HG03432 (cell line): ENCODE data around the gene FANK1.
"Not testable (repeated sequence)": the region's sequence is repeated elsewhere in the genome, so short reads cannot be mapped to it uniquely, and the experiment has no call there.

Source experiments
- ATAC-seq: cut with Tn5 transposase; IDR thresholded peaks from one replicate; pipeline ENCODE4 v1.9.1; 2021; ENCODE audit warnings: mild to moderate bottlenecking, moderate library complexity; ENCODE audit not compliant: unreplicated experiment

FANK1 gene

DNA sequence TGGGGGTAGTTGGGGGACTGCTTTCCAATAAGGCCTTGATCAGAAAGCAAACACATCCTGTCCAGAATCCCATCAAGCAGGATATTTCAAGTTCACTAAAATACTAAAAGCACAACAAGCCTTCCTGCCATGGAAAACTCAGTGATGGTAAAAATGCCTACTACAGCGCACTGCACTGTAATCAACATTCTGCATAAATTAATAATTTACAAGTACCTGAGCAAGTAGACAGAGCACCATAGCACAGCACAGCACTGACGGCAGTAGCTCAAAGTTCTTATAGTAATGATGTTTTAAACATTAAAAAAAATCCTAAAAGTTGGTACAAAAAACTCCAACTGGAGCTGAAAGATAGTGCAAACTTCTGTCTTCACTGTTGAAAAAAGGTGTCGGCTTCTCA lies 120.5 kb downstream of the FANK1 start:
- ATAC-seq, result no peak

DNA sequence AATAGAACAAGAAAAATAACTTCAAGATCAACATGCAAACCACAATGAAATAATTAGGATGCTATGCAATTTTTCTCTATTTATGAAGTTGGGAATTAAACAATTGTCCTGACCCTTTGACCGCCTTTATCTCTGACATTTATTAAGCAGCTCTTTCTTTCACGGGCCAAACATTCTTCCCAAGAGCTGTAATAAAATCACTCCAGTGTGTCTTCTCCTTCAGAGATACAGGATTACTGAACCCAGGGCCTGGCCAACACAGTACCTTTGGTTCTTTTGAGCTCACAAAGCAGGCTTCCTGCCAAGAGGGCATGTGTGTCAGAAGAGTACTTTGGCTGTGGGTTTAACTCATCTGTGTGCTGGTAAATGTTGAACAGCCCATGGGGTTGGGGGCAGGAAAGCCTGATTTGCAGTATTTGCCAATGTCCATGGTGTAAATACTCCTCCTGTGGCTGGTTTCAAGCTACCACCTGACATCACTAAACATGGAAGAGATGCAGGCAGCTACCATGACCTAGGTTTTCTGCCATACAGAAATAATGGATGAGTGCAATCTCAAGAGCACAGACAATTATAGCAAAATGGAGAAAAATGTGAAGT lies 121.7 kb downstream of the FANK1 start:
- ATAC-seq, result no peak

DNA sequence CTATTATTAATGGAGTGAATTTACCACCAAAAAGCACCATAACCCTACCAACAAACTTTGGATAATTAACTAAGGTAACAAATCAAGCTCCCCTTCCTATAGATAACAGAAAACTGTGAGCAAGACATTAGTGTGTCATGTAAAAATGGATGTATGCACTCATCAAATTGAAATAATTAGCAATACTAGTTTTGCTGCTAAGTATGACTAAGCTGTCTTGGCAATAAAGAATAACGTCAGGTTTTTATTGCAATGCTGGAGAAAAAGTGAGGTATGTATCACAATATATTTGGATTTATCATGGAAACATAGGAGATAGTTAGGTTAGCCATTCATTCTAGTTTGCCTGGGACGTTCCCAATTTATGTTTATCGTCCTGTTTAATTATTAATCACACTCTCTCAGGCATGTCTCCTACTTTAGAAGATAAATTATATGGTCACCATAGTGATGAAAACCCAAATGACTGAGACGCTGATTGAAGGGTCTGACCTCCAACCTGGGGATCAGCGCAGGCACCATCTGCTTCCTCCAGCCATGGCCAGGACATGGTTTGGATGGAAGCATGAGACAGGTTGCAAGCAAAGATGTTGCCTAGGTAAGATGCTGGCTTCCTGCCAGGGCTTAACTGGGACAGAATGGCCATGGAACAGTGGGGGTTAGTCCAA lies 125.6 kb downstream of the FANK1 start:
- ATAC-seq, result no peak

DNA sequence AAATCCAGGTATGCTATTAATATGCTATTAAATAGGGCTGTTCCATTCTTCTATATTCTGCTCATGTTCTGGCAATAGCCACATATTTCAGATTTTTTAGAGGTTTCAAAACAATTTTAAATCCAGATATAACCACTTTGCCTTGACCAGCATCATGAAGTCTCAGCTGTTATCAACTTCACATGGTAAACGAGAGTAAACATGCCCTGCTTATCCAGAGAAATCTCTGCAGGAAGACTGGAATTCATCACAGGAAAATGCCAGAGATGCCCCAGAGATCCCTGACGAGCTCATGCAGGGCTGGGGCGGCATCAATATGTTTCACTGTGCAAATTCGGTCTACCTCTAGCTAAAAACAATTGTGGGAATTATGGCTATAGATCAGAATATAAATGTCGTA lies 126.5 kb downstream of the FANK1 start:
- no peak for ATAC-seq

DNA sequence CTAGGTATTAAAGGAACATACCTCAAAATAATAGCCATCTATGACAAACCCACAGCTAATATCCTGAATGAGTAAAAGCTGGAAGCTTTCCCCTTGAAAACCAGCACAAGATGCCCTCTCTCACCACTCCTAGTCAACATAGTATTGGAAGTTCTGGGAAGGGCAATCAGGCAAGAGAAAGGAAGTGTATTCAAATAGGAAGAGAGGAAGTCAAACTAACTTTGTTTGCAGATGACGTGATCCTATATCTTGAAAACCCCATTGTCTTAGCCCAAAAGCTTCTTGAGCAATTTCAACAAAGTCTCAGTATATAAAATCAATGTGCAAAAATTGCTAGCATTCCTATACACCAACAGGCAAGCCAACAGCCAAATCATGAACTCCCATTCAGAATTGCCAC lies 131.3 kb downstream of the FANK1 start:
- ATAC-seq, result no peak

DNA sequence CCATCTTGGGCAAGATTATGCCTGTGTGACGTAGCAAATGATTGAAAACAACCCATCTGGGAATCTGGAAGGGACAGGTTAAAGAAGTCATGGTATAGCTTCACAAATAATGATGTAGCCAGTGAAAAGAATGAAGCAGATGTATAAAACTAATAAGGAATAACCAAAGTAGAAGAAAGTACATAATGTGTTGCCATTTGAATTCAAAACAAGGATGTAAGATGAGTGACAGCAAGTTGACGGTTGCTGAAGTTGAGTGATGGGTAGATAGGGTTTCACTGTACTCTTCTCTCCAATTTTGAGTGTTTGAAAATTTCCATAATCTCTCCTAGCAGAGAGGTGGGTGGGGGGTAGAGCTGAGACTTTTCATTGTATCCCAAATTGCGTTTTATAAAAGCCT lies 133.6 kb downstream of the FANK1 start:
- no peak for ATAC-seq

DNA sequence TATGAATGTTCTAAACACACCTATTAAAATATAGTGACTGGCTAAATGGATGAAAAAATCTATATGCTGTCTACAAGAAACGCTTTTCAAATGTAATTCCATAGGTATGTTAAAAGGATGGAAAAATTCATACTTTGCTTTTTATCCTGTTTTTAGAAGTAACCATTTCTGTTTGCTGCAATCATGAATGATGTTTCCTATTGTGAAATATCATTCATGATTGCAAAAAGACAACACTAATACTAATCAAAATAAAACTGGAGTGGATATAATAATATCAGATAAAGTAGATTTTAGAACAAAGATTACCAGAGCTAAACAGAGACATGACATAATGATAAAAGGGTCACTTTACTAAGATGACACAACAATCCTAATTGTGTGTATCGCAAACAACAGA lies 138.2 kb downstream of the FANK1 start:
- ATAC-seq, result no peak

DNA sequence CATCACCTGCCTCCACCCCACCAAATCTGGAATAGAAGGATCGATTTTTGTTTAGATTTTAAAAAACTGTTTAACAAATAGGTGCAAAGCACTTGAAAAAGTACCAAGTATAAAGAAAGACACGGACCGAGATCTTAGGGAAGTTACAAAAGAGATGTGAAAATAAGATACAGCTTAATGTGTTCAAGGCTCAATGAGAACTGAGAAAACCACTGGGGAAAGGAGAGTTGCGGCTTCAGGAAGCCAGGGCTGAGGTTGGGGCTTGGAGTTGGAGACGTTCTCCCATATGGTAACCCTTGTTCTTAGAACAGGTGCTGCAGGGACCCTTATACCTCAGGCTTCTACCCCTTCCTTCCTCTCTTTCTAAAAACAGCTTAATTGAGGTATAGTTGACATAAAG lies 140.2 kb downstream of the FANK1 start:
- no peak for ATAC-seq

DNA sequence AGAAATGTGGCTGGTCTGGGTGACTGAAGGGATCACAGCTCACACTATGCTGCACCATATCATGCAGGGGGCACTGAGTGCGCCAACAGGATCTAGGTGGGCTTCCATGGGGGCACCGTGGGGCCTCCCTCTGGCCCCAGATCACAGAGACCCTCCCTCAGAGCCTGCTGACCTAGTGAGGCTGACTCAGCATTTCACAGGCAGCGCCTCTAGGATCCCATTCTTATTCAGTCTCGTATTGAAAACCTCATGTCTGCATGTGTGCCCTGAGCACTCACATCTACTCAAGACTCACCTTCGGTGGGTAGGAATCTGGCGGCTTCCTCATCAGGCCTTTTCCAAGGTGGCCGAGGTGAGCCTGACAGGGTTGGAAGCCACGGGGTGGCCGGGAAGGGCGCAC lies 141.6 kb downstream of the FANK1 start:
- no peak for ATAC-seq

DNA sequence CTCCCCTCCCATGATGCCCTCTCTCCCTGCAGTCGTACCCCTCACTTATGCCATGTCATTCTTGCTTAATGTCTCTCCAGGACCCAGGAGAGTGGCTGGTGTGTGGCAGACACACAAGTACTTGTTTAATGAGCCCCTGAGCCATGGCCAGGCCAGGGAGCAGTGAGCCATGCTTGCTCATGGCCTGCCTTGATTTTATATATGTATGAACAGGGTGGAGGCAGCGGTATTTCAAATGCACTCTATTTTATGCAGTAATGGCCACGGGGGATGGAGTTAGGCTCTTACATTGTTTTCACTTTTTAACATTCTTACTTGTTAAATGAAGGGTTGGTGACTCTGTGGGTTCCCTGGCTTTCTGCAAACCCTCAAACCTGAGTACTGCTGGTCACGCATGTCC lies 144.8 kb downstream of the FANK1 start:
- ATAC-seq, result no peak

DNA sequence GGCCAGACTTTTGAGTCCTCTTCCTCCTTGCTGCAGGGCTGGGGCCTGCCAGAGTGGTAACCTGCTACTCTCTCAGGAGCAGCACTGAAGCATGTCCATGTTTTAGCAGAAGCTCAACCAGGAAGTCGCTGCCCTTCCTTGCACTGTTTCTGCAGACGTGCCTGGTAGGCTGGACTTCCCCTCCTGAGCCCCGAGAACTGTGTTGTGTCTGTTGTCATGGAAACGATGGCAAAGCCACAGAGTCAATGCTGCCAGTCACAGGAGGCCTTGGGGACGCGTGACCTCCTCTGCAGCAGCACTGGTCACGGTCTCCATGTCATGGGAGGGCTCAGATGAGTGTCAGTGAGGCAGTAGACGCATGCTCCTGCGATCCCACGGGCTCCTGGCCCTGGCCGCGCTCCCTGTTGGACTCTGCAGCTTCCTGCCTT lies 145.5 kb downstream of the FANK1 start:
- peak; percentile 99 for ATAC-seq

DNA sequence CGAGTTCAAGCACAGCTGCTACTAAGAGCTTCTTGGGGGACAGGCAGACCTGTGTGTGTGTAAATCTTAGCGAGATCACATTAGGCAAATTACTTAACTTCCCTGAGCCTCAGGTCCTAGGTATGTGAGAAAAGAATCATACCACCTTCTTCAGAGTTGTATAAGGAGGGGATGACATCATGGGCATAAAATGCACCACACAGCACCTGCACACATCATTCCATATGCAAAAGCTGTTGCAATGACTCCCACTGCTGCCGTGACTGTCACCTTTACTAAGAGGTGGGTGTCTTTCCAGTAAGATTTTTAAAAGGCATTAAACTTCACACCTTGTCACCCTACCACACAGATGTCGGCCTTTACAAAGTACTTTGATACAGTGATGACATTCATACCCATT lies 146.0 kb downstream of the FANK1 start:
- ATAC-seq, result peak; percentile 0

DNA sequence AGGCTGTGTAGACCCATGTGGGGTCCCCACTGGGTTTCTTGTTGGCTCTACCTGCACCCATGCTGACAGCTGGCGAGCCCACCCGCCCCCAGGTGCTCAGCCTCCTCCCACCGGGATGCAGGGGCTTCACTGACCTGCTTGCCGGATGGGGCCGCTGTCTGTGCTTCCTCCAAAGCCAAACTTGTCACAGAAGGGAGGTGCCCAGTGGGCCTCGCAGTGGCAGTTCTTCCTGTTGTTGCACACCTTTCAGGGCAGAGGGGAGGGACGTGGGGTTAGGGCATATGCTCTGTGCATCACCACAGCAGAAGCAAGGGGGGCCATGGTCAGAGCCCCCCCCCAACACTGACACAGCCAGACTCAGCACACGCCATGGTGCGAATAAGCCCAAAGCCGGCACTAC lies 146.5 kb downstream of the FANK1 start:
- no peak for ATAC-seq

DNA sequence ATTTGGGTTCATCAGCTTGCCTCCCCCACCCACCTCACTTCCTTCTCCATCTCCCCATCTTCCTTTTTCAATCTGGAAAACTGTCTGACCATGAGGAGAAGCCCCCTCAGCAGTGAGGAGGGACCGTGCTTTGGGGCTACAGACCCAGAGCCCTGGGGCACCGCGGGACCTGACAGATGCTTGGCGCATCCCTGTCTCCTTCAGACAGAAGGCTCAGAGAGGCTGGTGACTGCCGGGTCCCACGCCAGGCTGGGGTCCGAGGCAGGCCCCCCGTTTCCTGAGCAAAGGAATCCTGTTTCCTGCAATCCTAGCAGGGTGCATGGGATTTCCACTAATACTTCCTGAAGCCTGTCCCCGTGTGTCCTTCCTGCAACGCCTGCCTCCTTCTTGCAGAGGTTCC lies 147.0 kb downstream of the FANK1 start:
- ATAC-seq, result no peak

DNA sequence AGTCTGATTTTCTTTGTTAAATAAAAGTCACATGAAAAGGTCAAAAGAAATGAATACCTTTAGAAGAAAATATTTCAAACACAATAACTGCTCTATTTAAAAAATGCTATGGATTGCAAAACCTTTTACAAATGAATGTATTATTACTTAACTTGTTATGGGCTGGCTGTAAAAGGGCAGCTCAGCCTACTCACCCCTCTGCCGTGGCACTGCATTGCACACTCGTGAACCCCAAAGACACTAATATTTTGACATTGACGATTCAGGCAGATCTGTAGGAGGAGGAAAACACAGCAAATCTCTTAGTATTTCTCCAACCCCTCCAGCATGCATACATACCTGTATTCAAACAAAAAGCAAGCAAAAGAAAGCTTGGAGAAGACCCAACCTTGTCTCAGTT lies 149.5 kb downstream of the FANK1 start:
- ATAC-seq, result no peak

DNA sequence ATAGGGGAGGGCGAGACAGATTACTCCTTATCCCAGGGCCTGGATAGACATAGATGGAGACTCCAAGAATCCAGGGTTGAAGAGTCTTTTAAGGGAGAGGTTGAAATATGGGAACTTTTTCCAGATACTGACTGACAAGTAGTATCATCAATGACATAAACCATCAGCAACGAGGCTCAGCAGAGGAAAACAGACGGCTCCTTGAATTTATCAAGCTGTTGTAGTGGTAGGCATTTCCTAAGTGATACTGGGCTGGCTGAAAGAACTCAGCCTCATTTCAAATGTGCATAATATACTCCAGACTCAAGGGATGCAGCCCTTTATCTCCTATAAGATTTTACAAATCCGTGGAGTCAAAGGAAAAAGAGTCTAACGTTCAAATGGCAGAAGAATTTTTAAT lies 150.5 kb downstream of the FANK1 start:
- no peak for ATAC-seq

DNA sequence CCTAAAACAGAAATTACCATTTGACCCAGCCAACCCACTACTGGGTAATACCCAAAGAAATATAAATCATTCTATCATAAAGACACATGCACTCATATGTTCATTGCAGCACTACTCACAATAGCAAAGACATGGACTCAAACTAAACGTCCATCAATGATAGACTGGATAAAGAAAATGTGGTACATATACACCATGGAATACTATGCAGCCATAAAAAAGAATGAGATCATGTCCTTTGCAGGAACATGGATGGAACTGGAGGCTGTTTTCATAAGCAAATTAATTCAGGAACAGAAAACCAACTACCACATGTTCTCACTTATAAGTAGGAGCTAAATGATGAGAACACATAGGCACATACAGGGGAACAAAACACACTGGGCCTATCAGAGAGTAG lies 151.4 kb downstream of the FANK1 start:
- ATAC-seq, result not testable (repeated sequence)

DNA sequence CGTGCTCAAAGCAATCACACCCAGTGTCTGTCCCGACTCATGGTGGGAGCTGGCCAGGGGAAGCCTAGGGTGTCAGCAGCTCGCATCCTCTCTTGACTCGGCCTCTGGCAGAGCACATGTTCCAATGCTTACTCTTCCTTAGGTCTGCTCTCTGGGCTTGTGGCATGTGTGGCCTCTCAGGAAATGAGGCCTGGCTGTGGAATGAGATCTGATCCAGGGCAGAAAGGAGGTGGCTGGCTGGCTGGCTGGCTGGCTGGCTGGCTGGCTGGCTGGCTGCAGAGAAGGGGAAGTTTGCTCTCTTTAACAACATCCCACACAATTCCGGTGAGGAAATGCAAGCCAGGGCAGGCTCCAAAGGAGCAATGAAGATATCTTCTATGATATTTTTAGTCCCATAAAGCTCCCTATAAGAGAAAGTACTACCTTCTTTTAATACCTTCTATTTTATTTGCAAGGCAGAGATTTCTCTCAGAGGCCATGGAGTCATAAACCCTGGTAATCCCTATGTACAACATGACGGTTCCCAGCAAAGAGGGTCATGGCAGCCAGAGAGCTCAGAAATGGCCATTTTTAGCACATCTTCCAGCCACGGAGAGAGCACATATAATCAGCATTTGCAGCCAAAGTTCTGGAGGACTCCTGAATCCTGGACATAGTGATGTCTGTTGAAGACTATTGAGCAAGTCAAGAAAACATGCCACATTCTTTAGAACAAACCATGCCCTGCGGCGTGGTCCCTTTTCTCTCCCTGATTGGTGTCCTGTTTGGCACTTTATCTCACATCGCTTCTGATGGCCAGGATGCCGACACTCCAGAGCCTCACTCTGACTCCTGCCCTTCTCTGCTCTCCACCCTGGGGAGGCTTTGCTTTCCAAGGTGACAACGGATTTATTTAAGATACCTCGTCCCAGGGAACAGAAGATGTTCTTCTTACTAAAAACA lies 153.7 kb downstream of the FANK1 start:
- no peak for ATAC-seq

DNA sequence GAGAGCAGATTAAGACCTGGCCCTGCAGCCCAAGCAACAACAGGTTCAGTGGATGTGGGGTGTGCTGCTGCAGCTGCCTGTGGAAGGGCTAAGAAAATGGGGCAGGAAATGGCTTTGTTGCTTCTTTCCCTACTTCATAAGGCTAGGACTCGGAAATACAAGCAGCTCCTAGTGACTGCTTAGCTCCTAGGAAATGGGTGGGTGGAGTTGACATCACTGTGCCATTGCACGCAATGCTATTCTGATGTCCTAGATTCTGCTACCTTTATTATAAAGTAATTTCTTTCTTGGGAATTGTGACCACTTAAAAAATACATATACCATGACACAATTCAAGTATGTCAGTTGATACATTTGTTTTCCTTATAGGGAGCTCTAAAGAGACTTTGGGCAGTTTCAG lies 155.8 kb downstream of the FANK1 start:
- ATAC-seq, result no peak

DNA sequence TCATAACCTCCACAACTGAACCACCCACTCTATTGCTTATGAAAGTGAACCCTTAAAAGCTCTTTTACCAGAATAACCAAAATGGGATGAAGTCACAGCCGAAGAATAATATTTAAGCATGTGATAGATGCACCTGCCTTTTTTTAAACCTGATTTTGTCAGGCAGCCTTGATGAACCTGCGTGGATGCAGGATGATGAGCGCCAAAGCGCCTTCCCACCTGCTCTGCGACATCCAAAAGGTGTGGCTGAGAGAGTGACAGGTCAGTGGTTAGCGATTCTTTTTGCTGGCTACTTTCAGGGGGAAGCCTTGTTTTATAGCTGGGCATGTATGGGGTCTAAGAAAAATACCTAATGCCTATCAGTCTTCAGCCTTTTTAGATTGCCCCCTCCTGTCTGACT lies 157.8 kb downstream of the FANK1 start:
- ATAC-seq, result no peak

DNA sequence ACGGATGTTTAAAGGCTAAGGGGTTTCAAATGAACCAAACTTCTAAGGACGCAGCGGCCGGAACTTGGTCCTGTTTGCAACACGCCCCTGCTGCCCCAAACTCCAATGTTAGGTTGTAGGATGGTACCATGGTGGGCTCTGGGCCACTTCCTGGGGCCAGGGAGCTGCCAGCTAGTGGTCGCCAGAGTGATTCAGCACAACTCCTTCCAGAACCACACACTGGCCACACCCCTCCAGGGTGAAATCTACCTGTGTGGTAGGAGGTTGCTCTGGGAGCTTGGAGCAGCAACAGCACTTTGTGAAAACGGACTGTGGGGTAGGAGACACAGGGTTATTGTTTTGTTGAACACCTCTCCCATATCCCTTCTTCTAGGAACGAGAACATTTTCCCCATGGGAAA lies 161.1 kb downstream of the FANK1 start:
- ATAC-seq, result no peak

DNA sequence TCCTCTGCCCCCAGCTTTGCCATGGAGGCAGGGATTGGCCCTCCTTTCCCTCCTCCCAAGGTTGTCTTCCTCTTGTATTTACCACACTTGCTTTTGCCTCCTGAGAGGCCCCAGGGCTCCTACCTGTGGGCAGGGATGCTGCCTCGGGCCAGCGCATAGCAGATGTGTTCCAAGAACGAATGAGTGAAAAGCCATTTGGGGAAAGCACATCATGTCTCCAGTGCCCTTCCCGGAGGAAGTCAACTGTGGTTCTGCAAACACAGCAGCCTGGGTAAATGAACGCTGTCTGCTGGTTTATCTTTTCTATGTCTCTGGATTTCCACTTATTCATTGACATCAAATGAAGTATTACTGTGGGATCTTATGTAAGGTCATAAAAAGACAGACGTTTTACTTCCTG lies 161.7 kb downstream of the FANK1 start:
- ATAC-seq, result no peak
